Measurements from ENCODE around the gene ACACB.

ACACB gene

DNA sequence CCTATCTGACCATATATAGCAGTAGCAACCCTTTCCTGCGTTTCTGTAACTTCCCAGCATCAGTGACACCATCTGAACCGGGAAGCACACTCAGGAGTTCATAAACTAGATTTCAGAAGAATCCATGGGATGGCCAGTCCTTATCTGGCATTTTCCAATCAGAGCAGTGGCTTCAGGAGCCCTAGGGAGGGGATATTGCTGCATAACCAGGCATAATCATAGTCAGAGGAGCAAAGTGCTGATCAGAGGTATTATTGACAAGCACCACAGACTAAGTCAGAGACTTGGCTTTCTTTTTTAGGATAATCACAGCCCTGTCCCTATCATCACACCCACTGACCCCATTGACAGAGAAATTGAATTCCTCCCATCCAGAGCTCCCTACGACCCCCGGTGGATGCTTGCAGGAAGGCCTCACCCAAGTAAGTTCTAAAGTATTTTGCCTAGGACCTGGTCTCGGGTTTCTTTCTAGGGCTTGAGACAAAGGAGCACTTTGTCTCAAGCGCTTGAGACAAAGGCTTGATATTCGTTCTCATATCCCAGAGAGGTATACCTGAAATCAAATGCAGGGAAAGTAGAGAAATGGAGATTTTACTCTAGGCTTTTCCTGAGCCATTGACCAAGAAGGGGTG, 137.6 kb downstream of the ACACB start:
- DNase-seq (ENCODE audit: low read depth, low spot score) = no peak

- peak; percentile 24 for DNase-seq (ENCODE audit: low read depth, low spot score)
Measured at GRCh38 chr12:109255377-109255776, 139.0 kb downstream of the ACACB start.

GRCh38 chr12:109256011-109256410, 139.6 kb downstream of the ACACB start:
- no peak for DNase-seq (ENCODE audit: low read depth, low spot score)

DNA sequence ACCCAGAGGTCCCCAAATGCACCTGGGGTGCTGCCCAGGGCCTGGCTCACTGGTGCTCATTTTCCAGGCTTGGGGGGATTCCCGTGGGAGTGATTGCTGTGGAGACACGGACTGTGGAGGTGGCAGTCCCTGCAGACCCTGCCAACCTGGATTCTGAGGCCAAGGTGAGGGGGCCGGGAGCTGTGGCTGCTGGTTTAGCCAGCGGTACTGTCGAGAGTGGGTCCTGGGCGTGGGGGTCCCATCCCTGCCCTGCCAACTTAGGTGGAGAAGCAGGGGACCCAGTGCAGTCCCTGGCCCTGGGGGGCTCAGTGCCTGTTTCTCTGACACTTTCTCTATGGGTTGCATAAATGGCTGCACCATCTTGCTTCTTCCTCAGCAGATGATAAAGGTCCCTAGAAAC, 141.8 kb downstream of the ACACB start:
- no peak for DNase-seq (ENCODE audit: low read depth, low spot score)

GRCh38 chr12:109258607-109259544, 142.5 kb downstream of the ACACB start:
- DNase-seq (ENCODE audit: low read depth, low spot score) = no peak

- no peak for DNase-seq (ENCODE audit: low read depth, low spot score)
Measured at GRCh38 chr12:109259545-109259895, 143.1 kb downstream of the ACACB start.

- DNase-seq (ENCODE audit: low read depth, low spot score) = no peak
Measured at GRCh38 chr12:109261087-109261486, 144.7 kb downstream of the ACACB start.

- DNase-seq (ENCODE audit: low read depth, low spot score) = no peak
Measured at GRCh38 chr12:109261939-109262338, 145.6 kb downstream of the ACACB start.

- DNase-seq (ENCODE audit: low read depth, low spot score) = no peak
Measured at GRCh38 chr12:109263439-109263838, 147.1 kb downstream of the ACACB start.

GRCh38 chr12:109264095-109264942, 147.9 kb downstream of the ACACB start:
- peak; percentile 93 for DNase-seq (ENCODE audit: low read depth, low spot score)

DNA sequence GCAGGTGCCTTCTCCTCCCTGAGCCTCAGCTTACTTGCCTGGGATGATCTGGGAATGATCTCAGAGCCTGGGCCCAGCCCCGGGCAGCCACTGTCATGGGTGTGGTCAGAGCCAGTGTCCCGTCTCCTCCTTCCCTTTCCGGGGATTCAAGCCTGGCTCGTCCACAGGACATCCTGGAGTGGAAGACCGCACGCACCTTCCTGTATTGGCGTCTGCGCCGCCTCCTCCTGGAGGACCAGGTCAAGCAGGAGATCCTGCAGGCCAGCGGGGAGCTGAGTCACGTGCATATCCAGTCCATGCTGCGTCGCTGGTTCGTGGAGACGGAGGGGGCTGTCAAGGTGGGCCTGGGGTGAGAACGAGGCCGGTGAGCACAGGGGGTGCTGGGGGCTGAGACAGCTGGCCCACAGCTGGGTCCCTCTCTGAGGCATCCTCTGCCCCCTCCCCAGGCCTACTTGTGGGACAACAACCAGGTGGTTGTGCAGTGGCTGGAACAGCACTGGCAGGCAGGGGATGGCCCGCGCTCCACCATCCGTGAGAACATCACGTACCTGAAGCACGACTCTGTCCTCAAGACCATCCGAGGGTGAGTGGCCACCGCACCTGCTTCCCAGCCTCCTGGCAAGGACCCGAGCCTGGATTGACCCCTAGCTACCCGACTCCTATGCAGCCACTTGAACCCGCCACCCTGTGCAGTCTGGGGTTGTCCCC, 148.7 kb downstream of the ACACB start:
- no peak for DNase-seq (ENCODE audit: low read depth, low spot score)

DNA sequence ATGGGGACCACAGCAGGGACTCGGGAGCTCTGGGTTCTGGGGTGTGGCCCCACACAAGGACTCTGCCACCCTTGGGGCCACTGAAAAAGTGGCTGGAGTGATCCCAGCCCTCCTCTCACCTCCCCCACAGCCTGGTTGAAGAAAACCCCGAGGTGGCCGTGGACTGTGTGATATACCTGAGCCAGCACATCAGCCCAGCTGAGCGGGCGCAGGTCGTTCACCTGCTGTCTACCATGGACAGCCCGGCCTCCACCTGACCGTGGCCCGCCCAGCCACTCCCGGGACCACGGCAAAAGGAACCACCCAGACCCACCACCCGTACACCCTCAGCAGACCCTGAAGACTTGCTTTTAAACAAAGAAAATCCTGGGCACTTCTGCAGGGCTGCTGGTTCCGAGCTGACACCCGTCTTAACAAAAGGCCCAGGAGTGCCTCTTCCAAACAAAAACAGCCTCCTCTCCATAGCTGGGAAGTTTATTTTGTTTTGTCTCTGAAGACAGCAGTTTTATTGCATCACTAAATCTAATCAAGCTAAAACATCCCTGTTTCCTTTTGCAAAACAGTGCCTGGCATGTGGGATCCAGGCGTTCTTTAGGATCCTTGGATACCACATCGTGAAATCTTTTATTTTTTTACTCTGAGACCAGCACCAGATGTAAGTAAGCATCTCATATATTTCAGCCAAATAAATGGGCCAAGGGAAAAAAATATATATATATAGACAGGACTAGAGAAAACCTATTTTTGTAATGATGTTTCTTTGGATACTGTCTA, 149.9 kb downstream of the ACACB start:
- DNase-seq (ENCODE audit: low read depth, low spot score) = no peak

DNA sequence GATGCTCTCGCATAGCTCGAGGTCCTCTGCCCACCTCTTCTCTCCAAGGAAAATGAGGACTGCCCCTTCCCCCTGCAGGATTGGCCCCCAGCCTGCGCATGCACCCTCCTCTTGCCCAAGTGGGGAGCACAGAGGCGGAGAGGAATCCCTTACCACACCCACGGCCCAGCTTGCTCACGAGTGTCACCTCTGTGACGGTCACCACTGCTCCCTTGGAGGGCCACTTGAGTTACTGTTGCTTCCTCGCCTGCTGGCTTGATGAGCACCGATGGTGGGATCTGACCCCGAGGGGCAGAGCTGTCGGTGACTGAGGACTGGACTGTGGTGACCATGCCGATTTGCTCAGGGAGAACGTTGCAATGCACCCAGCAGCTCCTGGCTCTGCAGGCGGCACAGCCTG, 151.0 kb downstream of the ACACB start:
- DNase-seq (ENCODE audit: low read depth, low spot score) = no peak

DNA sequence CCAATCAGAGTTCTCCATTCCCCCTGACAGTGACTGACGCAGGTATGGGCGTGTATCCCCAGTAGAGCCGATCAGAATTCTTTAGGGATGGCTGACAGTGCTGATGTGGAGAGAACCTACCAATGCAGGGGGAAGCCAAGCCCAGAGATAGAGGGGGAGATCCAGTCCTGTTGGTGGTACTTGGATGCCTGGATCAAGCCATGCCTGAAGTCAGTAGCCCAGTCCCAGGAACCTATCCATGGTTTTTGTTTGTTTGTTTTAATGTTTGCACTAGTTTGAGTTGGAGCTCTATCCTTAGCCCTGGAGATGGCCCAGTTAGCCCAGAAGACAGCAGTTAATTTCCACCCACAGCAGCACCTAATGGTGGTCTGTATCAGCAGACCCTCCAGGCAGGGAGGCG, 152.5 kb downstream of the ACACB start:
- no peak for DNase-seq (ENCODE audit: low read depth, low spot score)

DNA sequence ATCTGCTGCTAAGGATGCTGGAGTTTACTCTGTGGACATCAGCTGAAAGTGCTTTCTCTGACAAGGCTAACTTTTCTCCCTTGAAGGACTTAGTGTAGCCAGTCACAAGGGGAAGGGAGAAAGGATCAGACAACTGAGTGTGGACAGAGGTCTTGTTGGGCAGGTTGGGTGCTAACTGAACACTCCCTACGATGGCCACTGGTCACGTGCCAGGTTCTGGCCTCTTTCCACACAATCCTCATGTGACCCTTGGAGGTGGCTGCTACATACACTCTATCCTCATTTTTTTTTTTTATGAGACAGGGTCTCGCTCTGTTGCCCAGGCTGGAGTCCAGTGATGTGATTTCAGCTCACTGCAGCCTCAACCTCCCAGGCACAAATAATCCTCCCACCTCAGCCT, 153.0 kb downstream of the ACACB start:
- DNase-seq (ENCODE audit: low read depth, low spot score) = no peak

DNA sequence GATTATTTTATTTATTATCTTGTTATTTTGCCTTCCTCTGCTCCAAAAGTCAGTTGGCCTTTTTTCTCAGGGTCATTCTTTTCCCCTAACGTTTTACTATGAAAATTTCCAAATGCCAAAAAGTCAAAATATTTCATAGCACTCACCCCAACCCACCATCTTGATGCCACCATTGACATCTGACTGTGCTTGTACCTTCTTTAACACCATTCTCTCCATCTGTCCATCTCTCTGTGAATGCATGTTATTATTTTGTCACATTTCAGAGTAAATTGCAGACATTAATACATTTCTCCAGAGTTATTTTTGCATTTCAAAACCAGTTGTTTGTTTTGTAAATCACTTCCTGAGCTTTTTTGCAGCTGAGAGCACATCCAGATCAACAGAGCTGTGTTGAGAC, 154.1 kb downstream of the ACACB start:
- DNase-seq (ENCODE audit: low read depth, low spot score) = no peak

DNA sequence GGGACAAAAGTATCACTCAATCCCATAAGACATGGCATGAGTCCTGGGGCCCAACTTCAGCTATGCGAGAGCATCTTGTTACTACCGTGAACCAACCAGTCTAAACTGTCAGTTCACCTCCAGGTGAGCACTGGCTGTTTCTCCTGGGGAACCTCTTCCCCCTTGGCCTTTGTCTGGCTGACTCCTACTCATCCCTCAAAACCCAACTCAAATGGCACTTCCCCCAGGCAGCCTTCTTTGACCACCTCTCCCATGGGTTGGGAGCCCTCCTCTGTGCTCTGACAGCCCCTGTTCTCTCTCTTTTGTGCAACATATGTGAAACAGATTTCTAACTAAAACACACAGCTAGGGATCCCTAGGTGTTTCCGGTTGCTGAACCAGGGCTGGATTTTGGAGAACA, 155.0 kb downstream of the ACACB start:
- no peak for DNase-seq (ENCODE audit: low read depth, low spot score)

- DNase-seq (ENCODE audit: low read depth, low spot score) = peak; percentile 18
Measured at GRCh38 chr12:109273354-109273753, 157.0 kb downstream of the ACACB start.

GRCh38 chr12:109274381-109274780, 158.0 kb downstream of the ACACB start:
- DNase-seq (ENCODE audit: low read depth, low spot score) = no peak

GRCh38 chr12:109275173-109275572, 158.8 kb downstream of the ACACB start:
- no peak for DNase-seq (ENCODE audit: low read depth, low spot score)

- no peak for DNase-seq (ENCODE audit: low read depth, low spot score)
Measured at GRCh38 chr12:109276160-109276559, 159.8 kb downstream of the ACACB start.
